Measurements from ENCODE around the gene SLC25A45.

GRCh38 chr11:65430406-65431217 lies 48.2 kb upstream of the SLC25A45 start:
- TF ChIP-seq, protein P1, sequence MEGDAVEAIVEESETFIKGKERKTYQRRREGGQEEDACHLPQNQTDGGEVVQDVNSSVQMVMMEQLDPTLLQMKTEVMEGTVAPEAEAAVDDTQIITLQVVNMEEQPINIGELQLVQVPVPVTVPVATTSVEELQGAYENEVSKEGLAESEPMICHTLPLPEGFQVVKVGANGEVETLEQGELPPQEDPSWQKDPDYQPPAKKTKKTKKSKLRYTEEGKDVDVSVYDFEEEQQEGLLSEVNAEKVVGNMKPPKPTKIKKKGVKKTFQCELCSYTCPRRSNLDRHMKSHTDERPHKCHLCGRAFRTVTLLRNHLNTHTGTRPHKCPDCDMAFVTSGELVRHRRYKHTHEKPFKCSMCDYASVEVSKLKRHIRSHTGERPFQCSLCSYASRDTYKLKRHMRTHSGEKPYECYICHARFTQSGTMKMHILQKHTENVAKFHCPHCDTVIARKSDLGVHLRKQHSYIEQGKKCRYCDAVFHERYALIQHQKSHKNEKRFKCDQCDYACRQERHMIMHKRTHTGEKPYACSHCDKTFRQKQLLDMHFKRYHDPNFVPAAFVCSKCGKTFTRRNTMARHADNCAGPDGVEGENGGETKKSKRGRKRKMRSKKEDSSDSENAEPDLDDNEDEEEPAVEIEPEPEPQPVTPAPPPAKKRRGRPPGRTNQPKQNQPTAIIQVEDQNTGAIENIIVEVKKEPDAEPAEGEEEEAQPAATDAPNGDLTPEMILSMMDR (IDR thresholded peaks at IDR 0.05; ENCODE audit: insufficient read depth, low read depth, low read length) = no peak
- TF ChIP-seq EZH2 (IDR thresholded peaks at IDR 0.05; ENCODE audit: insufficient read depth, low read length) = no peak
